HG02759 (cell line): Measurements from ENCODE around the gene SAMD4A.

Experiments
- ATAC-seq: cut with Tn5 transposase; IDR thresholded peaks from one replicate; pipeline ENCODE4 v1.9.1; 2021; ENCODE audit warnings: mild to moderate bottlenecking, moderate library complexity; ENCODE audit not compliant: unreplicated experiment

Gene SAMD4A

GRCh38 chr14:54697803-54698202, 130.9 kb downstream of the SAMD4A start:
- ATAC-seq = no peak

GRCh38 chr14:54698501-54698900, 131.6 kb downstream of the SAMD4A start:
- no peak for ATAC-seq

DNA sequence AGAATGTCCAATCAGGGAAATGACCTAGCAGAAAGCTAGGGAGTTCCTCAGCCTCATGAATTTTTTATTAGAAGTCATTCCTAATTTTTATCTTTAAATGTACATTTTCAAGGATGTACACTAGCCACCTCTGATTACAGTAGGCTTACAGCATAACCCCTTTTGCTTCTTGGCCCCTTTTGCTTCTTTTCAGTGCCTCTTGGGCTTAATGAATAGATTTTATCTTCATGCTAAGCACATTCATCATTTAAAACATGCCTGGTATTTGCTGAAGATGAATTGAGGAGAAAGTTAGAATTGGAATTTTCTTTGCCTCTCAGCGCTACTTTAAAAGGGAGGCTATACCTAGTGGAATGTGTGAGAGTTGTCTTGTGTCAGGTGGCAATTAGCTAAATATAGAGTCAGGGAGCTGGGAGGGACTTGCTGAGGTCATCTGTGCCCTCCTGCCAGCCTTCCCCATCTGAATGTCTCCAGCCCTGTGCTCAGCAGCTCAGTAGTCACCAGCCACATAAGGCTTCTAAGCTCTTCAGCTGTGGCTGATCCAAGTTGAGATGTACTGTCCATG, 132.1 kb downstream of the SAMD4A start:
- ATAC-seq = no peak

DNA sequence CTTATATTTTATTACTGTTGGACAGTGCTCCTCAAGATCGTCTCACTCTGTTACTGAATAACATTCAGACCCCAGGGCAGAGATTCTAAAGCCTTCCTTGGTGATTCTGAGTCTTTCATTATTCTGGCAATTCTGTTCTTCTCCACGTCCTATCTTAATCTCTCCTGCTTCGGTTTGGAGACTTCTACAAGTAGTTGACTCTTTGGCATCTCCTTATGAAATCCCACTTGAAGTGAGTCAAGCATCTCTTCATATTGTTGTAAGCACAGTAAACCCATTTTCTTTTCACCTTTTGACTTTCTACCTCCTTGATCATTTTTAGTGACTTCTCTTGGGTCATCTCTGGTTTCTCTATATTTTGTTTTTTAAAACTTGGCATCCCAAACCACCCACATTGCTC, 132.8 kb downstream of the SAMD4A start:
- no peak for ATAC-seq

DNA sequence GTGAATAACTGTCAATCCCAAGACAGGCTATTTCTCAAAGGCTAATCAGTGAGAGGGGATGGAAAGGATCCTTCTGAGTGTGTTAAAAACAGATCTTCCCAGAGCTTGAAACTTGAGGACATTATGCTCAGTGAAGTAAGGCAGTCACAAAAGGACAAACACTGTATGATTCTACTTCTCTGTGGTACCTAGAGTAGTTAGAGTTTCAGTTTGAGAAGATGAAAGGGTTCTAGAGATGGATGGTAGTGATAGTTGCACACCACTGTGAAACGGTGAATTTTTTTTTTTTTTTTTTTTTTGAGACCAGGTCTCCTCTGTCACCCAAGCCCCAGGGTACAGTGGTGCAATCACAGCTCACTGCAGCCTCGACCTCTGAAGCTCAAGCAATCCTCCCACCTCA, 133.8 kb downstream of the SAMD4A start:
- ATAC-seq = no peak

DNA sequence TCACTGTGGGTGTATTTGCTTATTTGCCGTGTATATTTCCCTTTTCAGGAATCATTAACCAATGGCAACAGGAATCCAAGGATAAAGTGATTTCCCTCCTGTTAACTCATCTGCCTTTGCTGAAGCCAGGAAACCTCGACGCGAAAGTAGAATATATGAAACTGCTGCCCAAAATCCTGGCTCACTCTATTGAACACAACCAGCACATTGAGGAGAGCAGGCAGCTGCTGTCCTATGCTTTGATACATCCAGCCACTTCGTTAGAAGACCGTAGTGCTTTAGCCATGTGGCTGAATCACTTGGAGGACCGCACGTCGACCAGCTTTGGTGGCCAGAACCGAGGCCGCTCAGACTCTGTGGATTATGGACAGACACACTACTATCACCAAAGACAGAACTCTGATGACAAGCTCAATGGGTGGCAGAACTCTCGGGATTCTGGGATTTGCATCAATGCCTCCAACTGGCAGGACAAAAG, 135.1 kb downstream of the SAMD4A start:
- ATAC-seq = no peak

DNA sequence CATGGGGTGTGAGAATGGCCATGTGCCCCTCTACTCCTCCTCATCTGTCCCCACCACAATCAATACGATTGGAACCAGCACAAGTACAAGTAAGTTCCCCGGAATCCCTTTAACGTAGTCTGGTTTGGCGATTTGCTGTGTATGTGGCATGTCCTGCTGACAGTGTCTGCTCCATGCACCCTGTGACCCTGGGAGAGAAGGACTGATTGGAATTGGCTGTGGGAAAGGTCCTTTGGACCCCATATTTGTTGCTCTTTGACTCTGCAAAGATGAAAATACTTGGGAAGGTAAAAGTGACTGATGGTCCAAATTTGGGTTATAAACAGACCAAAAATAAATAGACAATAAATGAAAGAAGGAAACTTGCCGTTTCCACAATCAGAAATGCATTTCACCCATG, 135.6 kb downstream of the SAMD4A start:
- no peak for ATAC-seq

GRCh38 chr14:54703082-54703481, 136.2 kb downstream of the SAMD4A start:
- no peak for ATAC-seq

DNA sequence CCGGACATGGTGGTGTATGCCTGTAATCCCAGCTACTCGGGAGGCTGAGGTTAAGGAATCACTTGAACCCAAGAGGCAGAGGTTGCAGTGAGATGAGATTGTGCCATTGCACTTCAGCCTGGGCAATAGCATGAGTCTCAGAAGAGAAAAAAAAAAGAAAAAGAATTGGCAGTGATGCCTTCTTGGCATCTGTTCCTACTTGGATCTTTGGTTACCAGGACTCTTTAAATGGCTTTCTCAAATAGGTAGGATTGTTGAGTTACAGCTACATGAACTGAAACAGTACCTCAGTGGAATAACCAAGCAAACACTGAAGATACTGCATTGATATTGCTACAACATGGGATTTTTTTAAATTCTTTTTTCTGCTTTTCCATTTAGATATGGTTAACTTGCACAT, 136.8 kb downstream of the SAMD4A start:
- no peak for ATAC-seq

GRCh38 chr14:54704768-54705167, 137.8 kb downstream of the SAMD4A start:
- ATAC-seq = no peak

DNA sequence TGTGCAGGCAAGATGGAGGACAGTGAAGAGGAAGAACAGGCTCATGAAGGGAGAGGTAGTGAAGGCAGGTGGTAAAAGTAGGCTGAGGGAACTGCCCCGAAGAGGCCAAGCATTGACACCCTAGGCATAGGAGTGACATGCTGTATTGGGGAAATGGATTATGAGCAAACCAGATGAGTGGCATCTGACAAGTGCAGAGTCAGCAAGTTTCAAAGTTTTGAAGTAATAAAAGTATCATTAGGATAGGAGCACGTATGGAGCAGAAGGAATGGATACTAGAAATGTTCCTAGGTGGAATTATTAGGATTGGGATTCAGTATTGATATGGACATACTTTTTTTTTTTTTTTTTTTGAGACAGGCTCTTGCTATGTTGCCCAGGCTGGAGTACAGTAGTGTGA, 139.8 kb downstream of the SAMD4A start:
- no peak for ATAC-seq

DNA sequence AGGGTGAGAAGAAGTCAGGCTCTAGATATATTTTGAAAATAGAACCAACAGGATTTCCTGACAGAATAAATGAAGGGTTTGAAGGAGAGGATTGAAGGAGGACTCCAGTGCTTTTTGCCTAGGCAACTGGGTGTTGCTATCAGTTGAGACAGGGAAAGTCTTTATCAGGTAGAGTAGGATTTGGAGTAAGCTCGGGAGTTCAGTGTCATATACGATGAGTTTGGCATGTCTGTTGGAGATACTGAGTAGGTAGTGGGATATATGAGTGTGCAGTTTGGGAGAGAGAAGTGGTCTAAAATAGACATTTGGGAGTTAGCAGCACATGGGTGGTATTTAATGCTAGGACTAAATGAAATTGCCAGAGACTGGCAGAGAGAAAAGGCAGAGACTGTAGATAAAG, 141.2 kb downstream of the SAMD4A start:
- no peak for ATAC-seq

GRCh38 chr14:54708982-54709381, 142.1 kb downstream of the SAMD4A start:
- peak; percentile 7 for ATAC-seq

GRCh38 chr14:54709444-54709843, 142.5 kb downstream of the SAMD4A start:
- ATAC-seq = peak; percentile 92

GRCh38 chr14:54709867-54710266, 142.9 kb downstream of the SAMD4A start:
- no peak for ATAC-seq

GRCh38 chr14:54711312-54711711, 144.4 kb downstream of the SAMD4A start:
- ATAC-seq = no peak

DNA sequence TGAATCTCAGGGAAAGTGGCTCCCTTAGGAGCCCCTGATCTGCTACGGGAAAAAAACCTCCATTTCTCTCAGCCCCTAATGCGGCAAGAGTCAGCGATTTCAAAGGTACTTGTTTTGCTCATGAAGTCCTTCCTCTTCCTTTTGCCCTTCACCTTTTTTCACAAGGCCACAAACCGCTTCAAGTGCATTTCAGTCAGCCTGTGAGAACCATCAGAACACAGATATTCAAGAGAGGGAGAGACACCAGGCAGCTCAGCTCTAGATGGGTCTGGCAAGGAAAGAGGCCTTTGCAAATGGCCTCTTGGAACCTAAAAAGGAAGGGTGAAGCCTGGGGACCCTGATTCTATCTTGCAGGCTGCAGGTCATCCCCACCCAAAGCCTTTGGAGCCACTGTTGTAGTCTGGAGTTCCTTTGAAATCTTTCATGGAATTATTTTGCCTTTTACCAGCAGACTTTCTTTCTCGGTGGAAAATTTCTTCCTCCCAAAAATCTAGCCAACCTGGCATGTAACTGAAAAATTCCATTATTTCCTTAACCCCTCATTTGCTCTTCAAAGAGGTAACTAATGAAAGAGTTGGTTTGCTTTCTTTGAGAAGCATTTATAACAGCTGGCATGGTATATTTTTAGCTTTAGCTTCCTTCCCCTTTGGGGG, 145.0 kb downstream of the SAMD4A start:
- ATAC-seq = no peak

GRCh38 chr14:54712465-54713200, 145.7 kb downstream of the SAMD4A start:
- no peak for ATAC-seq

DNA sequence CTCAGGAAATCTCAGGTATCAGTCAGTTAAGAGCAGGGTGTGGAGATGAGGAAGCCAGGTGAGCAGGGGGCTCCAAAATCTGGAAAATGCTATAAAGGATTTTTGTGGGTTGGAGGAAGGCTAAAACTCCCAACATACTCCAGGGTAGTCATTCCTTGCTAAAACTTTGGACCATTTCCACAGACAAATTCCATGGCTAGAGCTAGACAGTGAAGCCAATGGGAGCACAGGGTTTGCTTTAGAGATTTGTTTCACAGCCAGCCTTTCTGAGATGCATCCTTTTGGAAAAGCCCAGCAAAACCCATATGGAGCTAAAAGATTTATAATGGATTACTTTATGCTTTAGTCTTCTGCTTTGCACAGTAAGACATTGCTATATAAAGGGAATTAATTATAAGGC, 146.5 kb downstream of the SAMD4A start:
- no peak for ATAC-seq

- no peak for ATAC-seq
Observed at GRCh38 chr14:54715239-54715638, 148.3 kb downstream of the SAMD4A start.

DNA sequence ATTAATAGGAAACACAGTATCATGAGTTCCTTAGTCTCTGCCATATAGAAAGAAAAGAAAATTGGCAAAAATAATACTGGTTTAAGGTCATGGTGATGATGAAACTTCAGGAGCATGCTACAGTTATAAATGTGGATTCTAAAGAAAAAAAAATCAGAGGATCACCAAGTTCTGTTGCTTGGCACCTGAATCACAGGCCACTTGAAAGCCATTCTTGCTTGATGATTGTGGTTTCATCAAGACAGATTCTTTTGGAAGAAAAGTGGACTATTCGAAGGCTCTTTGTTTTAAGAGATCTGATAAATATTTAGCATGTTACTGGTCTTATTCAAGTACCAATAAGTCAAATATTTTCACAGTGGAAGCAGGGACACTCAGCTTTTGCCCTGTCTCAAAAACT, 148.9 kb downstream of the SAMD4A start:
- ATAC-seq = no peak

DNA sequence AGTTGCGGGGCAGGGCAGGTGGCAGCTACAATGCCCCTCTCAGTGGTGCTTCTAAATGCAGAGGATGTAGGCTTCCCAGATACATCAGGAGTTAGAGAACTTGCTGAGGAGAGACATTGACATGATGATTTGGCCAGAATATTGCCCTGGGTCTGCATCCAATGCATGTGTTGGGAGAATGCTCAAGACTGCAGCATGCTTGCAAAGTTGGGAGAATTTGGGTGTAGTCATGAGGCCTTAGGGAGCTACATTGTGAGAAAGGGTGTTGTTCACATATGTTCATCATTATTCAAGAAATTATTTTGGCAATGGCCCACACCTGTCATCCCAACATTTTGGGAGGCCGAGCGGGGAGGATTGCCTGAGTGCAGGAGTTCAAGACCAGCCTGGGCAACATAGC, 149.9 kb downstream of the SAMD4A start:
- ATAC-seq = no peak
